Fibroblast of pulmonary artery (primary cell): ENCODE measurements around the gene ARG2.

Experiments used
- DNase-seq: peaks from one replicate; pipeline ENCODE4 v3.0.0-alpha.2; 2010; ENCODE audit warnings: low read depth
- H3K4me3 ChIP-seq: replicated peaks from 2 replicates; pipeline ENCODE4 v1.5.1; 2011; ENCODE audit warnings: low read depth, mild to moderate bottlenecking, control low read depth, low read length, moderate library complexity
- CTCF ChIP-seq: IDR thresholded peaks from 2 replicates; pipeline ENCODE4 v1.5.1; 2011; ENCODE audit warnings: mild to moderate bottlenecking, control low read depth, low read length, inconsistent platforms; ENCODE audit errors: missing control alignments

ARG2 gene

GRCh38 chr14:67619446-67620216, at the start of gene ARG2:
TSS of gene ARG2 (plus strand) at chr14:67619920. CDS start at chr14:67619978, 58 bp downstream.
- TF ChIP-seq CTCF, result no peak
- peak; percentile 95 for DNase-seq
- H3K4me3 ChIP-seq, result peak within 1 kb of the TSS; percentile 70

DNA sequence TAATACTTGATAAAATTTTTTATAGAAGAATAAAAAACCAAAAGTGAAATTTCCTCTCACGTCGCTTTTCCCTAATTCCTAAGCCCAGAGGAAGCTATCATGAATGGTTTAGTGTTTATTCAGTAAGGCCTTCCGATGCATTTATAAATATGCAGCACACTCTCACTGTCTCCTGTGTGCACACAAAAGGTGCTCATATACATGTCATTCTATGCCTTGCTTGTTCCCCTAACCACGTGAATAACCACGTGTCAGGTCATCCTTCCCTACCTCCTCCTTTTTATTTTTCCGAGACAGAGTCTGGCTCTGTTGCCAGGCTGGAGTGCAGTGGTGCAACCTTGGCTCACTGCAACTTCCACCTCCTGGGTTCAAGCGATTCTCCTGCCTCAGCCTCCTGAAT, 49.3 kb upstream of the ARG2 start:
- no peak for TF ChIP-seq CTCF
- H3K4me3 ChIP-seq, result no peak overlapping the region
- DNase-seq, result no peak

DNA sequence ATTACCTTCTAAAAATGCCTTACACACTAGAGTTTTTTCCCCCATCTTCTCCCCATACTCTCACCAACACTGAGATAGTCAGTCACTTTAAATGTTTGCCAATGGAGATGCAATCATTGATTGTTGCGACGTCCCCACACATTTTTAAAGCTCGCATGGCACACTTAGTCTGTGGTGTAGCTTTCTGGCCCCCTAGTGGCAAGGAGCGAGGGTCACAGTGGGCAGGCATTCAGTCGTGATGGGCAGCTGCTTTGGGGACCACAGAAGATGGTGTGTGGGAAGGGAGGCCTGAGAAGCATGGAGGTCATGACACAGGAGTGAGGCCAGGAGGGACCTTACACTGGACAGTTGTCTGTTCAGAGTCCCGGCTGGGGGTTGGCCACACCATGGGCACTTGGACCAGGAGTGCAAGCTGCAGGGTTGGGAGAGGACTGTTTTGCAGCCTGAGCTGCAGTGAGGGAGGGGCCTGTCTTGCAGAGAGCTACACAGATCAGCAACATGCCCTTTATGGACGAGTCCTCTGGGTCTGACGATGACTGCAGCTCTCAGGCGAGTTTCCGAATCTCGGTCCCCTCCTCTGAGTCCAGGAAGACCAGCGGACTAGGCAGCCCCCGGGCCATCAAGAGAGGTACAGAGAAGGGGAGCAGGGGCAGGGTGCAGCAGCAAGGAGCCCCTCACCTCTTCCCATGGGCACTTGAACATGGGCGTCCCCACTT, 48.3 kb upstream of the ARG2 start:
- peak; percentile 68 for DNase-seq
- H3K4me3 ChIP-seq, result no peak overlapping the region
- TF ChIP-seq CTCF, result peak; percentile 98

GRCh38 chr14:67571991-67572323, 47.8 kb upstream of the ARG2 start:
- no peak for TF ChIP-seq CTCF
- H3K4me3 ChIP-seq, result no peak overlapping the region
- DNase-seq, result no peak

DNA sequence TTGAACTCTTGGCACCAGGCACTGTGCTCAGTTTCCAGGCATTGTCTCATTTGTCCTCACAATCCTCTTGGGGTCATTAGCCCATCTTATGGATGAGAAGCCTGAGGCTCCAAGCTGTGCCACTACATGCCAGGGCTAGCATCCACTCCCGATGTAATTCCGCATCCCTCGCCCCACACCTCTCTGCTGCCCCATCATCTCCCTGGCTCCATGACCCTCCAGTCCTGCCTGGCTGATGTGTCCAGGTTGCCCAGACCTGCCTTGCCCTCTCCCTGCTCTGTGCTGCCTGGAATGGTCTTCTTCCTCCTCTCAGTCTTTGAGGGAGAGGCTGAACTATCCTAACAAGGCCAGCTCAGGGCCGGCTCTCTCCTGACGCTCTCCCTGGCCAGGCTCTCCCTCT, 47.1 kb upstream of the ARG2 start:
- no peak overlapping the region for H3K4me3 ChIP-seq
- no peak for DNase-seq
- no peak for TF ChIP-seq CTCF

DNA sequence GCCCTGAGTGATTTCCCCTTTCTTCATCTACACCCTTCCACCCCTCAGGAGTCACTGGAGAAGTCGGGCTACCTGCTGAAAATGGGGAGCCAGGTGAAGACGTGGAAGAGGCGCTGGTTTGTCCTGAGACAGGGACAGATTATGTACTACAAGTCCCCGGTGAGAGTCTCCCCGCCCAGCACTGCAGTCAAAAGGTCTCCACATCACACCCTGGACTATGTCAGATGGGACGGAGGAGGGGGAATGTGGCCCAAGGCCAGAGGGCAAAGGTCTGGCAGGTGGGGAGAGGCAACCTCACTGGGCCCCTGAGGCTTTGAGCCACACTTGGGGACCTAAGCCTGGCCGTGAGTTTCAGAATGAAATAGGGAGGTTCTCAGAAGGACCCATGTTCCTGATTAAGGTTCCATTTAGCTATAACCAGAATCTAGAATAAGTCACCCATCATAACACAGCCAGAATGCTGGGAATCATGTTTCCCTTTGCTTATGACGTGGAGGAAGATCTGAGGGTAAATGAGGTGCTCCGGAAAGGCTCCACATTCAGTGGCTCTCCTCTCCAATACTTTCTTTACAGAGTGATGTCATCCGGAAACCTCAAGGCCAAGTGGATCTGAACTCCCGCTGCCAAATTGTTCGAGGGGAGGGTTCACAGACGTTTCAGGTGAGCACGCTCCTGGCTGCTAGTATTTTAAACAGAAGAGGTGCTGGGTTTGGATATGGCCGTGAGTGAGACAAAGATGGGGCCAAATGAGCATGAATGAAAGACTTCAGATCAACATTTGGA, 46.3 kb upstream of the ARG2 start:
- TF ChIP-seq CTCF, result no peak
- DNase-seq, result no peak
- no peak overlapping the region for H3K4me3 ChIP-seq
